Activated CD8-positive, alpha-beta T cell treated with anti-CD3 and anti-CD28 coated beads, Interleukin-2, amount 10 ng/mL, durations not matched to agents 7 days and 5 days (primary cell): ENCODE results near the gene CIT. TPM values are rescaled to one million over a fixed set of nuclear protein-coding genes. Genes with fewer than 3 reads are reported as not detected.
A peak's percentile ranks its signal among the peaks of the same experiment; 100 is the strongest.

Experiments used
- ATAC-seq: fragments of 150-1000 bp; cut with Tn5 transposase; one replicate; pipeline ENCODE4 v1.10.0; 2021; ENCODE audit warnings: moderate library complexity
- CTCF ChIA-PET: fragments of 350-600 bp; sonication (Branson Sonifier 250); formaldehyde crosslinking; loops from one replicate; lab custom pipeline; 2021; ENCODE audit warnings: antibody characterized with exemption; lab: Charles Lee
- POLR2A ChIA-PET: fragments of 350-600 bp; sonication (Branson Sonifier 250); formaldehyde crosslinking; loops from one replicate; lab custom pipeline; 2021; ENCODE audit warnings: antibody characterized with exemption; lab: Charles Lee
- DNase-seq: peaks from one replicate; pipeline ENCODE4 v3.0.0-alpha.2; 2020
- H3K27ac Mint-ChIP-seq: one replicate; pipeline ENCODE4 v1.8.0; 2021; ENCODE audit warnings: mild to moderate bottlenecking, mixed read lengths
- H3K27me3 Mint-ChIP-seq: one replicate; pipeline ENCODE4 v1.8.0; 2021; ENCODE audit warnings: low read depth, mixed read lengths
- H3K36me3 Mint-ChIP-seq: one replicate; pipeline ENCODE4 v1.8.0; 2021; ENCODE audit warnings: low read depth, mixed read lengths
- H3K4me1 Mint-ChIP-seq: one replicate; pipeline ENCODE4 v1.8.0; 2021; ENCODE audit warnings: low read depth, mixed read lengths
- H3K4me3 Mint-ChIP-seq: one replicate; pipeline ENCODE4 v1.8.0; 2021; ENCODE audit warnings: mild to moderate bottlenecking, mixed read lengths
- H3K9me3 Mint-ChIP-seq: one replicate; pipeline ENCODE4 v1.8.0; 2022; ENCODE audit warnings: mixed read lengths; ENCODE audit not compliant: insufficient read depth
- total RNA-seq, 2 experiments: library from RNA; stranded (reverse); gene quantifications; one replicate each; pipeline ENCODE4 v1.2.3, GENCODE V29; 2021

The CIT gene
- total RNA-seq, 2 experiments from 2014 or later = 111 to 115 TPM

GRCh38 chr12:119689935-119690500 lies 187.1 kb downstream of the CIT start:
- Mint-ChIP-seq H3K27ac (no peak overlapping the region), H3K27me3 (no peaks in the 10 kb centered on the region), H3K4me1 (no peaks in the 10 kb centered on the region), H3K36me3 (peaks cover 44% of the 10 kb centered on the region), H3K9me3 (no peaks in the 10 kb centered on the region), H3K4me3 (no peak overlapping the region)
- CTCF ChIA-PET = no interaction called here
- ATAC-seq (no peak), DNase-seq (no peak)
- POLR2A ChIA-PET = no interaction called here

GRCh38 chr12:119687879-119688278 lies 189.2 kb downstream of the CIT start:
- ATAC-seq (no peak), DNase-seq (no peak)
- H3K36me3 Mint-ChIP-seq = peaks cover 50% of the 10 kb centered on the region
- ChIA-PET CTCF (interaction anchor here (1.6 kb wide), 1 partner anchor 20 kb away, joined by 3 read pairs; the partner anchor contains the start of gene PRKAB1), POLR2A (no interaction called here)
- no peak overlapping the region for H3K4me3 Mint-ChIP-seq
- no peaks in the 10 kb centered on the region for H3K27me3 Mint-ChIP-seq
- no peak overlapping the region for H3K27ac Mint-ChIP-seq
- H3K4me1 Mint-ChIP-seq = peaks cover 6% of the 10 kb centered on the region
- H3K9me3 Mint-ChIP-seq = no peaks in the 10 kb centered on the region

- Mint-ChIP-seq H3K4me3 (no peak overlapping the region), H3K27me3 (no peaks in the 10 kb centered on the region), H3K27ac (no peak overlapping the region), H3K36me3 (peaks cover 52% of the 10 kb centered on the region), H3K4me1 (peaks cover 11% of the 10 kb centered on the region), H3K9me3 (no peaks in the 10 kb centered on the region)
- ChIA-PET CTCF (interaction anchor here (1.6 kb wide), 1 partner anchor 20 kb away, joined by 3 read pairs; the partner anchor contains the start of gene PRKAB1), POLR2A (no interaction called here)
- DNase-seq = no peak
- no peak for ATAC-seq
Observed at GRCh38 chr12:119687406-119687805, 189.7 kb downstream of the CIT start.

GRCh38 chr12:119686776-119687175 lies 190.3 kb downstream of the CIT start:
- ATAC-seq = no peak
- no peak overlapping the region for H3K4me3 Mint-ChIP-seq
- DNase-seq = no peak
- ChIA-PET POLR2A (no interaction called here), CTCF (interaction anchor here (1.6 kb wide), 1 partner anchor 19 kb away, joined by 3 read pairs; the partner anchor contains the start of gene PRKAB1)
- no peak overlapping the region for H3K27ac Mint-ChIP-seq
- no peaks in the 10 kb centered on the region for H3K9me3 Mint-ChIP-seq
- H3K4me1 Mint-ChIP-seq = peaks cover 17% of the 10 kb centered on the region
- H3K36me3 Mint-ChIP-seq = peaks cover 56% of the 10 kb centered on the region
- no peaks in the 10 kb centered on the region for H3K27me3 Mint-ChIP-seq

GRCh38 chr12:119686355-119686754 lies 190.8 kb downstream of the CIT start:
- Mint-ChIP-seq H3K36me3 (peaks cover 56% of the 10 kb centered on the region), H3K9me3 (no peaks in the 10 kb centered on the region), H3K27me3 (no peaks in the 10 kb centered on the region), H3K4me3 (no peak overlapping the region), H3K27ac (no peak overlapping the region), H3K4me1 (peaks cover 17% of the 10 kb centered on the region)
- POLR2A ChIA-PET = interaction anchor here (0.7 kb wide), 1 partner anchor 374 kb away, joined by 3 read pairs; no protein-coding TSS in a partner anchor
- ATAC-seq (no peak), DNase-seq (no peak)
- CTCF ChIA-PET = interaction anchor here (1.6 kb wide), 1 partner anchor 19 kb away, joined by 3 read pairs; the partner anchor contains the start of gene PRKAB1

GRCh38 chr12:119685375-119685774 lies 191.7 kb downstream of the CIT start:
- ChIA-PET POLR2A (no interaction called here), CTCF (no interaction called here)
- H3K9me3 Mint-ChIP-seq = no peaks in the 10 kb centered on the region
- ATAC-seq = no peak
- no peak for DNase-seq
- H3K4me1 Mint-ChIP-seq = peaks cover 17% of the 10 kb centered on the region
- H3K27me3 Mint-ChIP-seq = no peaks in the 10 kb centered on the region
- peaks cover 59% of the 10 kb centered on the region for H3K36me3 Mint-ChIP-seq
- no peak overlapping the region for H3K4me3 Mint-ChIP-seq
- H3K27ac Mint-ChIP-seq = no peak overlapping the region

GRCh38 chr12:119684711-119685369 lies 192.3 kb downstream of the CIT start:
- Mint-ChIP-seq H3K4me3 (no peak overlapping the region), H3K9me3 (no peaks in the 10 kb centered on the region), H3K36me3 (peaks cover 65% of the 10 kb centered on the region), H3K4me1 (peaks cover 17% of the 10 kb centered on the region), H3K27ac (no peak overlapping the region), H3K27me3 (no peaks in the 10 kb centered on the region)
- ATAC-seq (no peak), DNase-seq (no peak)
- CTCF ChIA-PET = no interaction called here
- POLR2A ChIA-PET = no interaction called here

GRCh38 chr12:119683816-119684215 lies 193.3 kb downstream of the CIT start:
- Mint-ChIP-seq H3K27ac (no peak overlapping the region), H3K9me3 (no peaks in the 10 kb centered on the region), H3K4me3 (no peak overlapping the region), H3K36me3 (peaks cover 71% of the 10 kb centered on the region), H3K4me1 (peaks cover 17% of the 10 kb centered on the region), H3K27me3 (no peaks in the 10 kb centered on the region)
- no peak for ATAC-seq
- DNase-seq = no peak
- CTCF ChIA-PET = interaction anchor here (3.5 kb wide), 1 partner anchor 12 kb away, joined by 23 read pairs; no protein-coding TSS in a partner anchor
- POLR2A ChIA-PET = no interaction called here

- CTCF ChIA-PET = interaction anchor here (1.9 to 3.5 kb wide), 2 partner anchors 12 to 15 kb away, joined by 6 to 23 read pairs; partner anchors contain the start of gene PRKAB1
- POLR2A ChIA-PET = no interaction called here
- Mint-ChIP-seq H3K27ac (no peak overlapping the region), H3K4me1 (peaks cover 17% of the 10 kb centered on the region), H3K27me3 (no peaks in the 10 kb centered on the region), H3K36me3 (peaks cover 72% of the 10 kb centered on the region), H3K4me3 (no peak overlapping the region), H3K9me3 (no peaks in the 10 kb centered on the region)
- DNase-seq = no peak
- no peak for ATAC-seq
Observed at GRCh38 chr12:119683413-119683812, 193.7 kb downstream of the CIT start.

GRCh38 chr12:119682639-119683252 lies 194.4 kb downstream of the CIT start:
- H3K4me3 Mint-ChIP-seq = no peak overlapping the region
- peak overlapping the region; percentile 77 for H3K27ac Mint-ChIP-seq
- ChIA-PET CTCF (interaction anchor here (0.7 to 3.5 kb wide), 4 partner anchors 11 to 98 kb away, joined by 3 to 23 read pairs (median 4); partner anchors contain the start of gene PRKAB1), POLR2A (interaction anchor here (2.2 kb wide), 1 partner anchor 15 kb away, joined by 9 read pairs; the partner anchor contains the start of gene PRKAB1)
- H3K4me1 Mint-ChIP-seq = peaks cover 17% of the 10 kb centered on the region
- DNase-seq (no peak), ATAC-seq (peak; percentile 36)
- no peaks in the 10 kb centered on the region for H3K27me3 Mint-ChIP-seq
- H3K36me3 Mint-ChIP-seq = peaks cover 73% of the 10 kb centered on the region
- H3K9me3 Mint-ChIP-seq = no peaks in the 10 kb centered on the region

- Mint-ChIP-seq H3K9me3 (no peaks in the 10 kb centered on the region), H3K4me1 (peaks cover 17% of the 10 kb centered on the region), H3K27me3 (no peaks in the 10 kb centered on the region), H3K4me3 (no peak overlapping the region), H3K27ac (peak overlapping the region; percentile 77), H3K36me3 (peaks cover 72% of the 10 kb centered on the region)
- POLR2A ChIA-PET = interaction anchor here (1.0 to 2.2 kb wide), 2 partner anchors 14 to 30 kb away, joined by 3 to 9 read pairs; partner anchors contain the start of gene PRKAB1
- ATAC-seq (no peak), DNase-seq (no peak)
- CTCF ChIA-PET = interaction anchor here (0.7 to 3.5 kb wide), 4 partner anchors 10 to 98 kb away, joined by 3 to 23 read pairs (median 4); partner anchors contain the start of gene PRKAB1
Observed at GRCh38 chr12:119681728-119682638, 195.1 kb downstream of the CIT start.
